ENCODE measurements around the gene TTC5.
"Not testable (repeated sequence)": the region's sequence is repeated elsewhere in the genome, so short reads cannot be mapped to it uniquely, and the experiment has no call there.

The TTC5 gene

DNA sequence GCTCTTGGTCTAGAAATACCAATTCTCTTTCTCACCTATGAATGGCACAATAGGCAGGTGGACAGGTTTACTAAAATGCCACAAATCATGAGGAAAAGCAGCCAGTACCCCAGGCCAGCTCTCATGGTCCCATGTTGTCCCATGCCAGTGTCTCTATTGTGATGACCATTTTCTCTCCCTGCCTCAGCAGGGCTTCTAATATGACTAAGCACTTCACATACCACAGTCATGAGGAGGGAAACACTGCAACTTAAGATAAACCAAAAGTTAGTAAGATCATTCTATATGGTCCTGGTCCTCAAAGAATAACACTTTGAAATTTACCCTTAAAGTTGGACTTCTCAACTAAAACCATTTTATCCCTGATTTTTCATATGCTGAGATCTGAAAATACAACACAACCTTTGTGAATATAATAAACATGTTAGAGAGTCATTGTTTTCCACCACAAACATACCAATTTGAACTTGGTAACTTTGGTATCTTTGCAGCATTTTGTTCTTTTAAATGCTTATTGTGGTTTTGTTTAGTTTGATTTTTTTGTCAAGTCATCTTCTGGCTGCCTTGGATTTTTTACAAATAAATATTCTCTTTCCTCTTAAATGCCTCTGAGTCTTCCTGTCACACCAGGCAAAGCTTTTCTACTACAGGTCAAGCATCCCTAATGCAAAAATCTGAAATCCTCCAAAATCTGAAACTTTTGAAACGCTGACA lies 3.6 kb downstream of the TTC5 start:
- peak; percentile 10 for DNase-seq (ENCODE audit: low read depth)

DNA sequence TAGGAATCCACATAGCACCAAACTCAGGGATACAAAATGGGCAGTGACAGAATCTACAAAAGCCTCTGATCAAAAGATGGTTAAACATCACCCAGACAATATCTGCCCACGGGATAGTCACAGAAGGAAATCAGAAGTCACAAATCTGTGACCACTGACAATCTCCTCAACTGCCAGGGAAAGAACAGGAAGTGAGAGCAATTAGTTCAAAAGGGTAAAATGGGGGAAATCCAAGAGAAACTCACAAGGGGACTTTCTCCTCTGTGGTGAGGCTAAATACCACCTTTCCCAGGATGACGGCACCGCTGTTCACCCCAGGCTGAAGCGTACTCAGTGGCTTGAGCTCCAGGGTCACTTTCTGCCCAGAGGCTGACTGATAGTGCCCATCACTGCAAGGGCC lies 10.7 kb downstream of the TTC5 start:
- no peak for DNase-seq (ENCODE audit: low read depth)

DNA sequence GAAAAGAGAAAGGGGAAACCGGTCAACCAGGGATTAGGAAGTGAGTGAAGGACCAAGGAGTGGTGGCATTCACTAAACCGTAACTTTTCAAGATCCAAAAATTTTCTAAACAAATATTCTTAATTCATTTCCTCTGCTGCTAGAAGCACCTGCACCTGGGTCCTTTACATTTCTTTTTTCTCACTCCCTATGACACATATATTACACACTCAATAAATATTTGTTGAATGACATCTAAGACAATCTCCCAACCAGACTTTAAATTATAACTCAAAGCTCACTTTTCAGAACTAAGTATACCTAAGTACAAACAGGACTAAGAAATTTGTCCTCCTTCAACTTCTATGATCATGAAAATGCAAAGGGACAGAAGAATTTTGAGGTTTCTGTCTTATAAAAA lies 11.1 kb downstream of the TTC5 start:
- no peak for DNase-seq (ENCODE audit: low read depth)

DNA sequence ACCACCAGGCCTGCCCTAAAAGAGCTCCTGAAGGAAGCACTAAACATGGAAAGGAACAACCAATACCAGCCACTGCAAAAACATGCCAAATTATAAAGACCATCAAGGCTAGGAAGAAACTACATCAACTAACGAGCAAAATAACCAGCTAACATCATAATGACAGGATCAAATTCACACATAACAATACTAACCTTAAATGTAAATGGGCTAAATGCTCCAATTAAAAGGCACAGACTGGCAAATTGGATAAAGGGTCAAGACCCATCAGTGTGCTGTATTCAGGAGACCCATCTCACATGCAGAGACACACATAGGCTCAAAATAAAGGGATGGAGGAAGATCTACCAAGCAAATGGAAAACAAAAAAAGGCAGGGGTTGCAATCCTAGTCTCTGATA lies 23.8 kb downstream of the TTC5 start:
- not testable (repeated sequence) for DNase-seq (ENCODE audit: low read depth)

DNA sequence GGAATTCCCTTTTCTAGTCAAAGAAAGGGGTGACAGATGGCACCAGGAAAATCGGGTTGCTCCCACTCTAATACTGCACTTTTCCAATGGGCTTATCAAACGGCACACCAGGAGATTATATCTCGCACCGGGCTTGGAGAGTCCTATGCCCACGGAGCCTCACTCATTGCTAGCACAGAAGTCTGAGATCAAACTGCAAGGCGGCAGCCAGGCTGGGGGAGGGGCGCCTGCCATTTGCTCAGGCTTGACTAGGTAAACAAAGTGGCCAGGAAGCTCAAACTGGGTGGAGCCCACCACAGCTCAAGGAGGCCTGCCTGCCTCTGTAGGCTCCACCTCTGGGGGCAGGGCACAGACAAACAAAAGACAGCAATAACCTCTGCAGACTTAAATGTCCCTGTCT lies 25.5 kb downstream of the TTC5 start:
- not testable (repeated sequence) for DNase-seq (ENCODE audit: low read depth)

DNA sequence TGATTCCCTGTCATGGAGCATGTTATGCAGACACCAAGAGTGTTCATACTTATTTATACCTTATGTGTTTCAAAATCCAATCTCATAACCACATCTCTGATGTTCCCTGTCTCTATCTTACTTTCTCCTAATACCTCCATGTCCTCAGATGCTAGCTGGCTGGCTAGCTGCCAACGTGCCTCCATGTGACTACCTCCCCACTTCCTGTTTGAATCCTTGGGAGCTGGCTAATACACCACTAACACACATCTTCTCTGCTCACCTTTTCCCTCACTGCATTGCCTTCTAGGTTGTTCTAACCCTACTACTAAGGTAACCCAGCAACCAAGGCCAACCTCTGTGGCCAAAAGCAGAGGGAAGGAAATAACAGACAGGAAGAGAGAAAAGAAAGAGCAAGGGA lies 27.3 kb downstream of the TTC5 start:
- no peak for DNase-seq (ENCODE audit: low read depth)

DNA sequence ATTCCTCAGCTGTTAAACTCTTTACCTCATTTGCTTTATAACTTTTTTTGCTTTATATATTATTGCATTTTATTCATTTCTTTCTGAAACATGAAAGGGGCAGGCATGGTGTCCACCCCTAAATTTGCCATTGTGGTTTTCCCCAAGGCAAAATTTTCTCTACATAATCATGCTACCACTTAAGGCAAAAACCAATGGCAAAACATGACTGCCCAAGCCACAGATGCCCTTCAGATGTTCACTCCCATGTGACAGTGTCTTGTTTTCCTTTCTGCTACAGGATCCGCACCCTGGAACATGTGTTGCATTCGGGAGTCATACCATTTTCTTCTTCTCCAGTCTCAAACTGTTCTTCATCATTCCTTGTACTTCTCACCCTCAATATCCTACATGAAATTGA lies 28.3 kb downstream of the TTC5 start:
- DNase-seq (ENCODE audit: low read depth): no peak

DNA sequence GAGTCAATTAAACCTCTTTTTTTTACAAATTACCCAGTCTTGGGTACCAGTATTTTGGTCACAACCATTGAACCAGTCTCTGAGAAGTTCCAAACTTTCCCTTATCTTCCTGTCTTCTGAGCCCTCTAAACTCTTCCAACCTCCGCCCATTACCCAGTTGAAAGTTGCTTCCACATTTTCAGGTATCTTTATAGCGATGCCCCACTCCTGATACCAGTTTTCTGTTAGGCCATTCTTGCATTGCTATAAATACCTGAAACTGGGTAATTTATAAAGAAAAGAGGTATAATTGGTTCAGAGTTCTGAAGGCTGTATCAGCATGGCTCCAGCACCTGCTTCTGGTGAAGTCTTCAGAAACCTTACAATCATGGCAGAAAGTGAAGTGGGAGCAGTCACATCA lies 31.7 kb downstream of the TTC5 start:
- no peak for DNase-seq (ENCODE audit: low read depth)

DNA sequence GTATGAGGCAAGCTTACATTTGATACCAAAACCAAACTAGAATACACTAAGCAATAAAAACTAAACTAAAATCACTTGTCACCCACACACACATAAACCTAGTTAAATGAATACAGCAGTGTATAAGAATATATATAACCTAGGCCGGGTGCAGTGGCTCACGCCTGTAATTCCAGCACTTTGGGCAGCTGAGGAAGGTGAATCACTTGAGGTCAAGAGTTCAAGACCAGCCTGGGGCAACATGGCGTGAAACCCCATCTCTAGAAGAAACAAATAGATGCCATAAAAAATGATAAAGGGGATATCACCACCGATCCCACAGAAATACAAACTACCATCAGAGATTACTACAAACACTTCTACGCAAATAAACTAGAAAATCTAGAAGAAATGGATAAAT lies 41.4 kb downstream of the TTC5 start:
- DNase-seq (ENCODE audit: low read depth): not testable (repeated sequence)

DNA sequence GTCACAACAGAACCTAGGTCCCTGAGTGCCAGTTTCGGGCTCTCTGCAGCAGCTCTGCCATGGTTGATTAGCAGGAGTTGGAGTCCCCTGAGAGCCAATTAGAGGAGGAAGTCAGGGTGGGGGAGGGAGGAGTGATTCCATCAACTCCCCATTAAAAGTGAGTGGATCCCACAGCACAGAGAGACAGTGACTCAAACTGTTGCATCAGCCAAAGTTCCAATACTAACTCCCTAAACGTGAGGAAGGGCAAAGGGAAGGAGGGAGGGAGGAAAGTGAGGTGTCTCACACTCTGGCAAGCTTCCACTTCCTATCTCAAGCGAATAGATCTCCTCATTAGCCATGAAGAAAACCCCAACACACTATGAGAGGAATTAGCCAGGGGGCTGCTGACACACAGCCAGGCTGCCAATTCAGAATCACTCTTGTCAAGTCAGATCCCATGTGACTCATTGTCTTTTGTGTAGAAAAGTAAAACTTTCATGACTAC lies 43.1 kb downstream of the TTC5 start:
- peak; percentile 70 for DNase-seq (ENCODE audit: low read depth)

DNA sequence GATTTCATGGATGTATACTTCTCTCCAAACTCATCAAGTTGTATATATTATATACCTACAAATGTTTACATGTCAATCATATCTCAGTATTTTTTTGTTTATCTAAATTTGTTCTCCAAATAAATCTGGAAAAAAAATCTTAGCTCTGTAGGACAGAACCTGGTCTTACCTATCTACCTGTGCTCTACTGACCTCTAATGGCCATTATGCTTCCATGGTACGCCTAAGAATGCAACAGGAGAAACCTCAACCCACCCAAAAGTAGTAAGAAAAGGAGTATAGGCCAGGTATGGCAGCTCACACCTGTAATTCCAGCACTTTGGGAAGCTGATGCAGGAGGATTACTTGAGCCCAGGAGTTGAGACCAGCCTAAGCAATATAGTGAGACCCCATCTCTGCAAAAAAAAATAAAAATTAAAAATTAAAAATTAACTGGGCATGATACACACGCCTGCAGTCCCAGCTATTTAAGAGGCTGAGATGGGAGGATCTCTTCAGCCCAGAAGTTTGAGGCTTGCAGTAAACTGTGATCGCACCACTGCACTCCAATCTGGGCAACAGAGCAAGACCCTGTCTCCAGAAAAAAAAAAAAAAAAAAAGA lies 58.0 kb downstream of the TTC5 start:
- DNase-seq (ENCODE audit: low read depth): no peak

Data from GM04504 (cell line).